ENCODE measurements around the gene STRADB. TPM values are rescaled to one million over a fixed set of nuclear protein-coding genes. Genes with fewer than 3 reads are reported as not detected.

The STRADB gene
- total and polyA plus RNA-seq, 4 donors = 35.9 to 199 (median 67.3) TPM

GRCh38 chr2:201411421-201411820, 40.1 kb upstream of the STRADB start (continued):
- no peak for TF ChIP-seq CTCF (IDR thresholded peaks at IDR 0.05; ENCODE audit: low read depth, low read length, missing input control)
- no peak for TF ChIP-seq SP1 (IDR thresholded peaks at IDR 0.05)
- no peak for TF ChIP-seq FOXA2 (IDR thresholded peaks at IDR 0.05)
- TF ChIP-seq RXRA (IDR thresholded peaks at IDR 0.05) = no peak
- TF ChIP-seq HNF4G (IDR thresholded peaks at IDR 0.05) = no peak

- no peak overlapping the region for H3K27ac ChIP-seq (ENCODE audit: low read depth in 1 of 2, low read length in 2 of 2)
- H3K27me3 ChIP-seq (ENCODE audit: control insufficient read depth in 4 of 4, insufficient read depth in 4 of 4, low read length in 3 of 4) = no peaks in the 10 kb centered on the region
- no peaks in the 10 kb centered on the region for H3K9me3 ChIP-seq (ENCODE audit: control insufficient read depth in 4 of 4, low read length in 3 of 4)
- no peaks in the 10 kb centered on the region for H3K36me3 ChIP-seq (ENCODE audit: control insufficient read depth in 4 of 4, insufficient read depth in 3 of 4, low read depth in 1 of 4, low read length in 3 of 4)
- peaks cover 0 to 5% (median 1%) of the 10 kb centered on the region in 4 donors for H3K4me1 ChIP-seq (ENCODE audit: control insufficient read depth in 4 of 4, insufficient read depth in 4 of 4, low read length in 3 of 4)
- WGBS = 65% methylated on average over 2 of the region's 2 CpGs
- no peak overlapping the region for H3K9ac ChIP-seq (ENCODE audit: low read depth in 1 of 2, low read length in 2 of 2)
- H3K4me3 ChIP-seq (ENCODE audit: low read depth in 1 of 3, low read length in 3 of 3) = no peak overlapping the region
- no peak for DNase-seq (ENCODE audit: low spot score)
- TF ChIP-seq REST (IDR thresholded peaks at IDR 0.05) (no peak), CTCF (IDR thresholded peaks at IDR 0.05; ENCODE audit: low read depth, low read length, missing input control) (no peak), NR2F2 (IDR thresholded peaks at IDR 0.05) (no peak), FOXA2 (IDR thresholded peaks at IDR 0.05) (no peak), GABPA (IDR thresholded peaks at IDR 0.05 in 1 of 2, conservative IDR thresholded peaks at IDR 0.05 in 1 of 2) (no peak), MAX (IDR thresholded peaks at IDR 0.05) (no peak), EGR1 (IDR thresholded peaks at IDR 0.05; ENCODE audit: low read depth in 2 of 2) (no peak), TAF1 (conservative IDR thresholded peaks at IDR 0.05) (no peak), FOXA1 (IDR thresholded peaks at IDR 0.05) (no peak)
These were observed 38.4 kb upstream of the STRADB start for GRCh38 chr2:201413143-201413542.

GRCh38 chr2:201413552-201413951, 38.0 kb upstream of the STRADB start:
- H3K36me3 ChIP-seq (ENCODE audit: control insufficient read depth in 4 of 4, insufficient read depth in 3 of 4, low read depth in 1 of 4, low read length in 3 of 4) = no peaks in the 10 kb centered on the region
- peaks cover 0 to 5% (median 1%) of the 10 kb centered on the region in 4 donors for H3K4me1 ChIP-seq (ENCODE audit: control insufficient read depth in 4 of 4, insufficient read depth in 4 of 4, low read length in 3 of 4)
- H3K27me3 ChIP-seq (ENCODE audit: control insufficient read depth in 4 of 4, insufficient read depth in 4 of 4, low read length in 3 of 4) = no peaks in the 10 kb centered on the region
- H3K4me3 ChIP-seq (ENCODE audit: low read depth in 1 of 3, low read length in 3 of 3) = no peak overlapping the region
- no peak overlapping the region for H3K9ac ChIP-seq (ENCODE audit: low read depth in 1 of 2, low read length in 2 of 2)
- no peak for DNase-seq (ENCODE audit: low spot score)
- no peaks in the 10 kb centered on the region for H3K9me3 ChIP-seq (ENCODE audit: control insufficient read depth in 4 of 4, low read length in 3 of 4)
- H3K27ac ChIP-seq (ENCODE audit: low read depth in 1 of 2, low read length in 2 of 2) = no peak overlapping the region
- 63% methylated on average over 4 of the region's 4 CpGs for WGBS
- TF ChIP-seq ZBTB33 (IDR thresholded peaks at IDR 0.05) (no peak), EGR1 (IDR thresholded peaks at IDR 0.05; ENCODE audit: low read depth in 2 of 2) (no peak), HNF4A (conservative IDR thresholded peaks at IDR 0.05) (no peak), YY1 (IDR thresholded peaks at IDR 0.05) (no peak), RXRA (IDR thresholded peaks at IDR 0.05) (no peak), NR2F2 (IDR thresholded peaks at IDR 0.05) (no peak), REST (IDR thresholded peaks at IDR 0.05) (no peak), ATF3 (IDR thresholded peaks at IDR 0.05) (no peak), JUND (IDR thresholded peaks at IDR 0.05) (no peak)
